ENCODE results near the gene ABCA13. TPM values are rescaled to one million over a fixed set of nuclear protein-coding genes. Genes with fewer than 3 reads are reported as not detected.
A peak's percentile ranks its signal among the peaks of the same experiment; 100 is the strongest.

ABCA13 gene
- total RNA-seq, 4 donors from 2014 or later: under 0.01 to 0.26 (median 0.06) TPM; not detected in 1

DNA sequence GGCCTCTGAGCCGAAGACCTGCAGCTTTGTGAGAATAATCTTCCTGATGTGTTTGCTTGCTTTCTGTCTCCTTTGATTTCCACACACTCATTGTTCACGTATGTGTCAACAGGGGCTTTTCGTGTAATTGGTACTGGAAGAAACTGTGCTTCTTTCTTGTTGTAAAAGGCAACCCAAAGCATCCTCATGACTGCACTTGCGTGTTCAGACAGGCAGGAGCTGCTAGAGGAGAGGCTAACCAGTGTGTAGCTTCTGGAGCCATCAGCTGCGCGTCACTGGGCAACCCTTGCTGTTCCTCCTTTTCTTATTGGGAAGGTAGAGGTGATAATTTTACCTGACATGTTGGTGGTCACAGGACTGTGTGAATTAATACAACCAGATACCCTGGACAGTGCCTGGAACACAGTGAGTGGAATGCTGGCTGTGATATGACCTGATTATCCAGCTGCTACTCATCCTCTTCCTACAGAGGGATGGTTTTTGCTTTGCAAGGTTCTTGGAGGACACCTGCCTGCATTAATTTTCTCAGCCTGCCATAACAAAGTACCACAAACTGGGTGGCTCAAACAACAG is 213.0 kb downstream of the ABCA13 start:
- 69% methylated on average over 5 of the region's 6 CpGs for WGBS
- H3K36me3 ChIP-seq: no peaks in the 10 kb centered on the region

DNA sequence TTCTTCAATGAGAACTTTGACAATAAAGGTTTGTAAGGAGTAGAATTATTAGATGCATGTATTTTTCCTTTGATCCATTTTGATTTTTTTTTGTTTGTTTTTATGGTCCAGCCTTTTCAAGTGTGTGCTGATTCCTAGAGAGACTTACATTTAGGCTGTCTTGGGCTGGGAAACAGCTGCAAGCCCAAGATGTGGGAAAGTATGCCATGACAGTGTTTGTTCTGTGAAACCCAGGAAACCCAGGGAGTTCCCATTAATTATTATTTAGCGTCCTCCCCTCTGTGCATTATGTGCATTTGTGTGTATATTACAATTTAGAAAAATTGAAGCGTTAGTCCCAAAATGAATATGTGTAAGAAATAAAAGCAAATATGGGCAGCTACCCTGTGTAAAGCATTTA is 216.7 kb downstream of the ABCA13 start:
- 77% methylated on average over 2 of the region's 2 CpGs for WGBS

More for the DNA sequence above, 213.0 kb downstream of the ABCA13 start:
- TF ChIP-seq CTCF (IDR thresholded peaks at IDR 0.05) (no peak), POLR2AphosphoS5 (IDR thresholded peaks at IDR 0.05) (no peak), POLR2A (IDR thresholded peaks at IDR 0.05; ENCODE audit: low read depth) (no peak), EP300 (IDR thresholded peaks at IDR 0.05) (no peak)
- Histone ChIP-seq H3K4me3 (no peak overlapping the region), H3K4me1 (no peaks in the 10 kb centered on the region), H3K27me3 (no peaks in the 10 kb centered on the region), H3K9me3 (no peaks in the 10 kb centered on the region), H3K27ac (replicated peaks in 1 of 4) (no peak overlapping the region)
- intact Hi-C loops (cut with DNase I): no loop called here
- DNase-seq (ENCODE audit: extremely low spot score): no peak

DNA sequence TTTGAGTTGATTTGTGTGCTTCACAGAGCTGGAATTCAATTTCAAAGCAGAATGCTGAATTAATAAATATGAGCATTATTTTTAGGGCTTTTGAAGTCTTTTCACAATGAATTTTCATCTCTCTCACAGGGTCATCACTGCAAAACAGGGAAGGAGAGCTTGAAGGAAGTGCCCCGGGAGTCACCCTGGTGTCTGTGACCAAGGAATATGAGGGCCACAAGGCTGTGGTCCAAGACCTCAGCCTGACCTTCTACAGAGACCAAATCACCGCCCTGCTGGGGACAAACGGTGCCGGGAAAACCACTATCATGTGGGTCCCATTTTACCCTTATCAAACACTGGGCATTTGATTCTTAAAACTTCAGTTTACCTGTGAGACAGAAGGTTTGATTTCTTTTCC is 217.7 kb downstream of the ABCA13 start:
- H3K4me1 ChIP-seq: no peaks in the 10 kb centered on the region
- H3K4me3 ChIP-seq: no peak overlapping the region
- TF ChIP-seq EP300 (IDR thresholded peaks at IDR 0.05) (no peak), POLR2AphosphoS5 (IDR thresholded peaks at IDR 0.05) (no peak), POLR2A (IDR thresholded peaks at IDR 0.05; ENCODE audit: low read depth) (no peak), CTCF (IDR thresholded peaks at IDR 0.05) (no peak)
- no peaks in the 10 kb centered on the region for H3K36me3 ChIP-seq
- intact Hi-C loops (cut with DNase I): no loop called here
- 52% methylated on average over 4 of the region's 4 CpGs for WGBS
- no peak overlapping the region for H3K27ac ChIP-seq (replicated peaks in 1 of 4)
- no peaks in the 10 kb centered on the region for H3K27me3 ChIP-seq
- DNase-seq (ENCODE audit: extremely low spot score): no peak
- no peaks in the 10 kb centered on the region for H3K9me3 ChIP-seq

More for the DNA sequence above, 216.7 kb downstream of the ABCA13 start:
- H3K27me3 ChIP-seq: no peaks in the 10 kb centered on the region
- H3K27ac ChIP-seq (replicated peaks in 1 of 4): no peak overlapping the region
- TF ChIP-seq POLR2A (IDR thresholded peaks at IDR 0.05; ENCODE audit: low read depth) (no peak), CTCF (IDR thresholded peaks at IDR 0.05) (no peak), POLR2AphosphoS5 (IDR thresholded peaks at IDR 0.05) (no peak), EP300 (IDR thresholded peaks at IDR 0.05) (no peak)
- H3K4me3 ChIP-seq: no peak overlapping the region
- no peaks in the 10 kb centered on the region for H3K36me3 ChIP-seq
- H3K9me3 ChIP-seq: no peaks in the 10 kb centered on the region
- H3K4me1 ChIP-seq: no peaks in the 10 kb centered on the region
- intact Hi-C loops (cut with DNase I): no loop called here
- DNase-seq (ENCODE audit: extremely low spot score): no peak

- intact Hi-C loops (cut with DNase I): no loop called here
- Histone ChIP-seq H3K36me3 (no peaks in the 10 kb centered on the region), H3K4me3 (no peak overlapping the region), H3K27me3 (no peaks in the 10 kb centered on the region), H3K27ac (replicated peaks in 1 of 4) (no peak overlapping the region), H3K9me3 (no peaks in the 10 kb centered on the region), H3K4me1 (no peaks in the 10 kb centered on the region)
- WGBS: 32% methylated on average over 2 of the region's 2 CpGs
- no peak for TF ChIP-seq CTCF (IDR thresholded peaks at IDR 0.05)
- TF ChIP-seq EP300 (IDR thresholded peaks at IDR 0.05): no peak
- no peak for TF ChIP-seq POLR2AphosphoS5 (IDR thresholded peaks at IDR 0.05)
- TF ChIP-seq POLR2A (IDR thresholded peaks at IDR 0.05; ENCODE audit: low read depth): no peak
- DNase-seq (ENCODE audit: extremely low spot score): peak; percentile 31
Observed at GRCh38 chr7:48389977-48390376, 218.7 kb downstream of the ABCA13 start.

Data from esophagus muscularis mucosa (tissue), 4 donors.